Activated naive CD4-positive, alpha-beta T cell (primary cell): Measurements from ENCODE around the gene SIX1.

Experiments used
- DNase-seq, 4 experiments: peaks; one replicate each; lab custom pipeline; 2025; lab: John Stamatoyannopoulos, UW

Gene SIX1

DNA sequence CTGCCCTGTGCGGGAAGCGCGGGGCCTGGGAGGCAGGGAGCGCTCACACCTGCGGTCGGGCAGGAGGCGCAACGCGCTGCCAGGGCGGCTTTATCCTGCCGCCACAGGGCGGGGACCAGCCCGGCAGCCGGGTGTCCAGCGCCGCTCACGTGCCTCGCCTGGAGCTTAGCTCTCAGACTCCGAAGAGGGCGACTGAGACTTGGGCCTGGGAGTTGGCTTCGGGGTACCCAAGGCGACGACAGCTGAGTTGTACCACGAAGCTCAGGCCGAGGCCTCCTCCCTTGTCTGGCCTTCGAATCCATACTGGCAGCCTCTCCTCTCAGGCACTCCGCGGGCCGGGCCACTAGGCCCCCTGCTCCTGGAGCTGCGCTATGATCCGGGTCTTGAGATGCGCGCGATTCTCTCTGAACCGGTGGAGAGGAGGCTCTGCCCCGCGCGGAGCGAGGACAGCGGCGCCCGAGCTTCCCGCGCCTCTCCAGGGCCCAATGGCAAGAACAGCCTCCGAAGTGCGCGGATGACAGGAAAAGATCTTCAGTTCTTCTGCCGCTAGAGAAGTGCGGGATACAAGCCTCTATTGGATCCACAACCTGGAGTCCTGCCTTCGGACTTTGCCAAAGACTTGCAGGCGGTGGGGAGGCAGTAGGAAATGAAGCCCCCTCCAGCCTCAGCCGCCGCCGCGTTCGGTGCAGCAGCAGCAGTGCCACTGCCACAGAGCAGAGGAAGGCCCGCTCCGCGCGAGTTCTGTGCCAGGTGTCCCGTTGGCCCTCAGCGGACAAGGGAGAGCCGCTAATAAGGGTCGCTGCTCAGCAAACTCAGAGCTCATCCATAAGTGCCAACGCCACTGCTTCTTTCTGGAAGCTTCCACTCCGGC, 6.8 kb downstream of the SIX1 start:
- no peak for DNase-seq

DNA sequence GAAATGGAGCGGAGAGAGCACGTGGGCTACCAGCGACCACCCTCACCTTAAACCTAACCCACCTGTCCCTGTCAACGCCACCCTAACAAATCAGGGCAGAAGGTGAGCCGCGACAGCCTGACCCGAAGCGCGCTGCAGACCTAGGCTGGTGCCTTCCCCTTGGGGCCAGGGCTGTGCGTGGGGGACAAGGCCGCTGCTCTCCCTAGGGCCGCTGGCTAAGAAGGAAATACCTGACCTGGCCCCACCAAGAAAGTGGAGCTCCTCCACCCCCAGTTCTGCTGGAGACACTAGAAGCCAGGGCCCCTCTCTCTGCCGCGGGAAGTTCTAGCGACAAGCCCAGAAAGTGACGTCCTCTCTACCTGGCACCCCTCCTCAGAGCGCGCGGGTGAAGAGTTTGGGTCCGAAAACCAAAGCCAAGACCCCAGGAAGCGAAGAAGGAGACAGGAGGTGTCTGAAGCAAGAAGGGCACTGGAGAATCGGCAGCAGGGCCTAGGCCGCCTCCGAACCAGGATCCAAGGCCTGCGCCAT, 7.5 kb downstream of the SIX1 start:
- no peak for DNase-seq

DNA sequence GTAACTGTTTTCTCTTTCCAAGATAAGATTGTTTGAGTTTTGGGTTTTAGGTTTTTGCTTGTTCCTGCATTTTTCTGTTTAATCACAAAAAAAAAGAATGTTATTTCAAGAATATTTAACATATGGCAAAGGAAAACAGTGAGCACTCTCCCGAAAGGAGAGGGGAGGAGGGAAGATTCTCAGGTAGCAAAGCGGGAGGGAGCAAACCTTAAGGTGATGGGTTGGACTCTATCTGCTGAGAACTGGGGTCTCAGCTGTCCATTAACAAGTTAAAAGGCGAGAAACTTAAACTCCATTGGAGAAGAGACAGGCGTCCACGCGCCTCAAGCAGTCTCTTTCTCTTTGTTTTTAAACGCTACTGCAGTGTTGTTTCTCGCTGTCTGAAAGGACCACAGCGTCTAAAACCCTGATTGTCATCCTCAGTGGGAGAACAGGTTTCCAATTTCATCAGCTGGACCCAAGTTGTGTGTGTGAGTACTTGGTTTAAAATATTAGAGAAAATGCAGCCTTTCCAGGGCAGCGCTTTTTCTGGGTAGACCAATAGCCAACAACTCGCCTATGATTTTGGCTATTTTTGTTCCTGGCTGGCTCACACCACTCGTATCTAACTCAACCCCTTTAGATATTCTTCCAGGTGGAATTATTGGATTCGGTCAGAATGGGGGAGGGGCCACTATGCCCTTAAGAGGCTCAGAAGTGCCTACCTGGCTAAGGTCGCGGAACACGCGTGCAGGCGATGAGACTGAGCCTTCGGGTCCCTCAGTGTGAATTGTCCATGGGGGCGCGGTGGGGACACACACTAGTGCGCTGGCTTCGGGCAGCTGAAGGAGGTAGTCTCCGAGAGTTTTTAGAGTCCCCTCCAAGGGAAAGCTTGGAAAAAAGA, 8.2 kb downstream of the SIX1 start:
- no peak for DNase-seq

DNA sequence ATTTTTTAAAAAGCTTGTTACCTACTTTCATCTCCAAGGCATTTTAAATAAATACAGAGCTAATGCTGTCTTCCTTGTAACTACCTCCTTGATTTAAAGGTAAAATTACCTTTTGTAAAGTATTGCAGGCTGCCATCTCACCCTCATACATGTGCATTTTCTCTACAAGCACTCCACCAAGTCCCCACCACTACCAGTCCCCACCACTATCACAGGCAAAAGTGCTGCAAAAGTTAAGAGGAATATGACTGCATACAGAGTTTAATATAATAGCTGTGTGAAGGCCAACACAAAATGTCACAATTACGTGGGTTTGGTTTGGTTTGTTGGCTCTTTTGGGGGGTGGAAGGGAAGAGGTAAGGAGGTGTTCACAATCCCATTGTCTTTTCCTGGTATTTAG, 9.6 kb downstream of the SIX1 start:
- no peak for DNase-seq

DNA sequence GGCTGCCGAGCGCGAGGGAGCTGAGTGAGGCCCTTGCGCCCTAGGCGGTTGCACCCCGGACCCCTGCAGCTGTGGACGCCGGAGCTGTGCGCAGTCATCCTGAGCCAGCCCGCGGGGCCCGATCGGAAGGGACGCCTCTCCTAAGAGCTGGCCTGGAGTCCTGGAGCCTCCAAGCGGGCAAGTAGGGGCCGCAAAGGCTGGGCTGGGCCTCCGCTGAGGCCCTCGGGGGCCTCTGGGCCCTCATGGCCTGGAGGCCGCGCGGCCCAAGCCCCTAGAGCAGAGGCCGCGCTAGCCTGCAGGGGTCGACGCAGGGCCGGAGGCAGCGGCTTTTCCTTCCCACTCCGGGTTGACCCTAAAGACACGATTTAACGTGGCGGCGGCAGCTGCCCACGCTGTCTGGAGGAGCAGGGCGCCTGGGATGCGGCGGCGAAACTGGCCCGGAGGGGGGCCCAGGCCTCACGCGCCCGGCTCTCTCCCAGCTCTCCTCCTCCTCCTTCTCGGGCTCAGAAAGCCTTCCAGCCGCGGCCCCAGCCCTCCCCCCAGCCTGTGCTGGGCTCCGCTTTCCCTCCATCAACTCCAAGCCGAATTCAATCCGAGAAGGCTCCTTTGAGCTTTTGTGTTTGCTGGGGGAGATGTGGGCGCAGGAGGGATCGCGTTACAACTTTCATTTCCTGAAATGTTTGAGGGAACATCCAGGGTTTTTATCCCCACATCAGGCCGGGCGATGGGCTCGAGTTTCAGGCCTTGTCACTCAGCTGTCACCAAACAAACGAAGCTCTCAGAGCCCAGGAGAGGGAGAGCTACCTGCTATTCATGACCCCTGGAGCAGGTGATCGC, 11.6 kb downstream of the SIX1 start:
- DNase-seq = no peak

DNA sequence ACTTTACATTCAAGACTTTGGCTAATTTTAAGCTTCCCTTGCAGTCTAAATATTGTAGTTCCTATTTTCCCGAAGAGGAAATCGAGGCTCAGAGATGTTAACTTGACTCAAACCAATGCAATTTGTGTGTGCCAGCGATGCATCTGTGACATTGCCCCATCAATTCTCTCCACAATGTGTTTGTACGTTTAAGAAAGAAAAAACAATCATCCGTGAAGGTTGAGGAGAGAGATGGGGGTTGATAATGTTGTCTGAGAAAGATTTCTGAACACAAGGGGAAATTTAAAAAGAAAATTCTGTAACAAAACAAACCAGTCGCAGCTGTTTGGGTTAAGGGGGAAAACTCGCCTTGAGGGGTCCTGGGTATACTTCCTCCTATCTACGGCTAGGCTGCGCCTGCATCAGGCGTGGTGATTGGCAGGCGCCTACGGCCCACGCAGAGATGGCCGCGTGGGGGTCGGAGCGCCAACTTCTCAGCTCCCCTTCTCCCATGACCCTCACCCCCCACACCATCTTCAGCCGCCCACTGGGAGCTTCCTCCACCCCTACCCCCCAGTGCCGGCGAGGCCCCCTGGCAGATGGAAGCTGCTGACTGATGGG, 12.3 kb downstream of the SIX1 start:
- no peak for DNase-seq

DNA sequence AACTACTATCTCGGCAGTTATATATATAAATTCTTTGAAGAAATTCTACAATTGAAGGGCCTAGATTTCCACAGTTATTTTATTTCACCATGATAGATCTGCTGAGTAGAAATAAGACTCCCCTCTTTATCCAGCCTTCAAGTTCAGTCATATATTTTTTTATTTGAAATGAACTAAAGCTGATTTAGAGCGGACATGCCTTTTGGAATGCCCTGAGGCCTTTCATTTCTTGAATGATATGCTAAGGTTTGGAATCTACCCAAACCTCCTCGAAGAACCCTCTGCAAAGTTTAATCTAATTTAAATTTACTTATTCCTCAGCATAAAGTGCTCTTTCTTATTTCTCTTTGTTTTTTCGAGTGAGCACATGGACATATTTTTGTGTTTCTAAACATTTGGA, 15.1 kb downstream of the SIX1 start:
- no peak for DNase-seq

DNA sequence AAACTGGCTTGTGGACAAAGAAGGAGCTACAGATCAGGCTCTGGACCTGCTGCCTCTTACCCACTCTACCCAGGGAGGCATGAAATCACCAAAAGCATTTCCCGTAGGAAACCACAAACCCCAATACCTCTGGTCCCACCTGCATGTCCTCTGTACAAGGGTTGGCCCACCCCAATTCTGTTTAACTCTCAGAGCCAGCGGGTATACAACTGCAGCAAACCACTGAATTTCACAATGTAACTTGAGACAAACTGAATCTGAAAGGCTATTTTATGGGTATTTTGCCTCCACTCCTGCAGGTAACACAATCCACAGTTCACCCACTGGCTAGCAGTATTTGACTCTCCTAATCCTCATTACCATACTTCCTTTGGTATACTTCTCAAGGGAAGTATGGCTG, 16.5 kb downstream of the SIX1 start:
- DNase-seq = no peak

DNA sequence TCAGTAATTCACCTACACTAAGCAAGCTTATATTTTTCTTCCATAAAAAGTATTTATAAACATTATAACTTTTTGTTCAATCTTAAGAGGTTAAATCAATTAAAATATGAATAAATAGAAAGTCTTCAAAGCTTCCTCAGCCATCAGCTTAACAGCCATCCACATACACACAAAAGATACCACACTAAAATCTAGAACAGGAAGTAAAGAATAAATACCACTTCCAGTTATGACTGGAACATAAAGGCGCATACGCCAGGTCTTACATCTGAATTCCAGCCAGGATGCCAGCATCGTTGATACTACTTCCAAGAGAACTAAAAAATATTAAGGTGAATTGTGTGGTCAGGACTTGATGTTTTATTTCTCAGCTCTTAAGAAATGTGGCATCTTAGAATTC, 17.0 kb downstream of the SIX1 start:
- no peak for DNase-seq

DNA sequence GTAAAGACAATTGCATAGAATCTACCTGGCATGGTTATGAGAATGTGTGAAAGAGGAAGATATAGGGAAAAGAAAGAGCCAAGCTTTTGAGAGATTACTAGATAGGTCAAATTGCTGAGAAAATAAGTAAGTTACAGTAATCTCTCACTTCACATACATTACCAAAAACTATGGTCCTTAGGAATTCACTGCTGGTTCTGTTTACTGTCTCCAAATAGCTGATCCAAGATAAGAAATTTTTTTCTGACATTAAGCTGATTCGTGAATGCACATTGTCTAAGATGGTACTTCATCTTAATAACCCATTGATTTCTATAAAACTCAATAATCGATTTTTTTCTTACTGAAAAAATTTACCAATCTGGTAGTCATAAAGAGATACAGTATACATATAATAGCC, 17.4 kb downstream of the SIX1 start:
- no peak for DNase-seq

DNA sequence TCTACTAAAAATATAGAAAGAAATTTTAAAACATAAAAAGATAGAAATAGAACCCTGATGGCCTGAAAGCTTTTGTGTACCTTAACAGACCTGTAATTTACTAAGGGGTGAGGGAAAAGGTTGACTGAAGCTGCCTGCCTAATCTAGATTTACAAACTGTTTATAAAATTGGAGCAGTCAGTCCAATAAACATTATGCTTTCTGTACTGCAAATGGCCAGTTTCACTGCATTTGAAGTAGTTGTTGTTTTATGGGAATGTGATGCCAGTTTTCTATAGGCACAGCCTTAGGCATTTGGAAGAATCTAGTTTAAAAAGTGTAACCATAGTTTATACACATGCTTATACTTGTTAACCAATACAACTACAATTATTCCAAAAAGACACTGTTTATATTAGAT, 19.1 kb downstream of the SIX1 start:
- DNase-seq = no peak

DNA sequence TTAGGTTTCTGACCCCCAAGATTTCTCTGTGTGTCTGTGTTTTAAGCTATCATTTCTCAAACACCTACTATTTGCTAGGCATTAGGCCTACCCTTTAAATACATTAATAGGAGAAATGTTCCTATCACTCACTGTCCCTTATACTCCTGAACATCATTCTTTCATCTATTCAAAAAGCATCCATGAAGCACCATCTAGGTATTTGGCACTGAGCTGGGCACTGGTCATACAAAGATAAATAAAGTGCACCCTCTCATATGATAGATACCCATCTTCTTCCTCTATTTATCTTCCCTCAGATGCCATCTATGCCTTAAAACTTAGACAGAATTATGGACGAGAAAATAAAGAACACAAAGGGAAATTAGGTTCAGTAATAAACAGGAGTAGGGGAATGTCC, 20.4 kb downstream of the SIX1 start:
- DNase-seq = no peak

DNA sequence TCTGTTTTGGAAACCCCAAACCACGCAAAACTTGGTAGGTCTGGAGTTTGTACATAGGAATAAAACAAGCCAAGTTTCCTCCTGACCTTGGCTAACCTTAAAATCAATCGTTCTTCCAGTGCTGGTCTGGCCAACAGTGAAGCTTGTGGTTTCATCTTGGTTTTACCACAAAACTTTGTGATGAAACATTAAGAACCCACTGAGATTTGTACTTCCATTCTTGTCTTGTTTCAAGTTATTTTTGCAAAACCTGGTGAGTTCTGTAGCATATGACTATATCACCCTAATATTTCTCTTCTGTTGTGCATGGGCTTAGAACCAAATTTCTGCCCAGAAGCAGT, 26.4 kb downstream of the SIX1 start:
- no peak for DNase-seq

DNA sequence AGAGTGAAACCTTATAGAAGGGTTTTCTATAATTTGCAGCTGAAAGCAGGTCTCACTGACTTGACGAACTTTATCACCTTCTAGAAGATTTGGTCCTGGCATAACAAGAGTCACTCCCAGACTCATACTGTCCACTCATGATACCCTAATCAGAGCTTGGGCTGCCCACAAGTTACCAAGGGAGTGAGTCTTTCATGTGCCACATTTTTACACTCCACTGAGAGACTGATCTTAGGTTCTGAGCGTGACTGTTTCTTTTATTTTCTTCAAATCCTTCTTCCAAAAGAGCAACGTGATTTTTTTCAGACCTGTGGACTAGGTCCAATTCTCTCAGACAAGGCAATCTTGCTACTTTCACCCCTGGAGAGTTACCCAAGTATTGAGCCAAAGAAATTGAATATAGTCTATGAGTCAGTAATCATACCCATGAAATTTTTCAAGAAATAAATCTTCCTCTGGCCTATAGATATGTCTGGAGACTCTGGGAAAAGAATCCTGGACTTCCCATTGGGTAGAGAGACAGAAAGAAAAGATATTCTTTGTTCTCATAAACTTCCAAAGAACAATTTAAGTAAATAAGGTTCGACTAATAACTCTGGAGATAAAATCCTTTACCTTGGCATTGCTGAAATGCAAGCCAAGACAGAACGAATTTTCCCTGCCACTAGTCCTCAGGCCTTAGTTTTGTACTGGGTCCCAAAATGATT, 26.9 kb downstream of the SIX1 start:
- DNase-seq = no peak

DNA sequence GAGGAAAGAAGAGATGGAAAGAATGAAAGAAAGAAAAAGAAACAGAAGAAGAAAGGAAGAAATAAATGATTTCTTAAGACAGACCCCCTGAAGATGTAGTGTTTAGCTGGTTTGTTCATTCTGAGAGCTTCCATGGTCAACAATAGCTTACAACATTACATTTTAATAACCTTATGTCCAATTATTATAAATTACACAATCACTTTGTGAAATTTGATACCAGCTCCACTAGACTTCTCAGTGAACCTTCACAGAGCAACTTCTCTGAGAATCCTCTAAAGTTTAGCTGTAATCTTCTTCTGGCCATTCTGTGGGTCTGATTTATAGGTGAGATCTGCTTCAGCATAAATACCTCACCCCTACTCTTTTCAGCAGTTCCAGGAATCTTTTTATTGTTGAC, 27.9 kb downstream of the SIX1 start:
- no peak for DNase-seq

DNA sequence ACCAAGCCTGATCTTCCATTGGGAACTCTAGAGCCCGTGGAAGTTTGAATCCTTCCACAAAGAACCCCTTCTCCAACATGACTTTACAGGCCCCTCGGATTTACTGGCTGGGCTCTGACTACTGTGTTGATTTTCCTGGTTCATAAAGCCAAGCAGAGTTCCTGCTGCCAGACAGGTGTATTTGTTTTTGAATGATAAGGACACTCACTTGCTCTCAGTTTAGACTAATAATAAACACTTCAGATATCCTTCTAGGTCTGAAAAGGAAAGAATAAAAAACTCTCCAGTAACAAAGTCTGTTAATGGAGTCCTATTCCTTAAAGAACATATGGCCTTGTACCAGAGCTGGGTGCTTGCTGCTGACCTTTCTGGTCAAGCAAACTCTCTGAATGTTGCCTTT, 31.0 kb downstream of the SIX1 start:
- no peak for DNase-seq

DNA sequence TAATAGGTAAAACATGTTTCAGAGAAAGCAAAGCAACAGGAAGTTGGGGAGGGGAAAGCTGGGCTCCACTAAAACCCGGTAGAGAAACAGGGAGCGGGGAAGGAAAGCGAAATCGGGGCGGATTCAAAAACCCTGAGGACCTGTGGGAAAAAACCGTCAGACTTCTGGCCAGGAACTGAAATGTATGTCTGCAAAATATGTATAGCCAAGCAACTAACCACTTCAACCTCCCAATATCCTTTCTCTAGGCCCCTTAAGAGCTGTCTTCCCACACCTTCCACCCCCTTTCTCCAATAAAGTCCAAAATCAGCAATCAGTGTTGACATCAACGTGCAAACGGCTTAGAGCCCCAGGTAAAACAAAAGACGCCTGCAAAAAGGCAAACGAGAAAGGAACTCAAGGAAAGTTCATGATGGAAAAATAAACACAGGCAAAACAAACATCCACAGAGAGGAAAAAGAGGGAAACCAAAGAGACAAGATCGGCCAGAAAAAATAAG, 32.8 kb downstream of the SIX1 start:
- no peak for DNase-seq

DNA sequence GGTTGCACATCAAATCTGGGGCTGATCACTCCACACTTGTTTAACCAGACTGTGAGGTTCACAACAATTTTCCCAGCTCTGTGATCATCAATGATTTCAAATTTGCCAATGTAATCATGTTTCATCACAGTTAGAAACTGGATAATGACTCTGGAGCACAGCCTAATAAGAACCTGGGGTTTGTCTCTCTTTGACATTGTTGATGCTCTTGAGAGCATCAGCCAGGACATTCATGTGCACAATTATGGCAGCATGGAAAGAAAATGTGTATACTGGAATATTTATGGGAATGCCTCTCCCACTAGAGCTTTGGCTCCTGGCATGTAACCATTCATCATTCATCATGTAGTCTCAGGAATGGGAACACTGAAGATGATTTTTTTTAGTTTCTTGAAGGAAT, 47.0 kb downstream of the SIX1 start:
- no peak for DNase-seq

DNA sequence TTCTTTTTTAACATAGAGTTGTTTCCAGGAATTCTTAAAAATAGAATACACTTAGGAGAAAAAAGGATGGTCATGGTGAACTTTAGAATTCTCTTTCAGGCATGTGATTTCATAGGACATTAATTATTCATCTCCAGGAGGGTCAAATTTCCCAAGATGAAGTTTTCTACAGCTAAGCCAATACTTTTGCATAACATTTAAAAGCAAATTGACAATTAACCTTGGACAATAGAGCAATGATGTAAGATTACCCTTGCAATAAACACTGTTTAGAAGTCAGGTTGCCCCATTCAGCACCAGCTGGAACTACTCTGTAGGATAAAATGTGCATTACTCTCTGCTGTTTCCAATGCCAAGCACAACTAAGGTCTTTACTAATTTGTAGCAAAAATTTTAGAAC, 49.5 kb downstream of the SIX1 start:
- no peak for DNase-seq

DNA sequence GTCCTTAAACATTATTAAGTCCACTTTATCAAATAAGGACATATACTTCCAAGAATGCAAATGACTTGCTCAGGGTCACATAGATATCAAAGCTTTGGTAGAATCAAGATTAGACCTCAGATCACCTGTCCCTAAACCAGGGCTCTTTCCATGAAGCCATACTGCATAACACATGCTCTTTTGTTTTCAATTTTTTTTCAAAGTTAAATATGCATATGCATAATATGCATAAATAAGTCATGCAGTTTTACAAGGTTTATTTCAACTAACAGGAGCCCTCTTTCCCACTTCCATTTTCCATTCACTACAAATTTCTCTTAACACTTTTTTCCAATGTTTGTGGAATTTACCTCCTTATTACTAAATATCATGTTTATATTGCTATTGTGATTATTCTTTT, 53.1 kb downstream of the SIX1 start:
- DNase-seq = no peak

DNA sequence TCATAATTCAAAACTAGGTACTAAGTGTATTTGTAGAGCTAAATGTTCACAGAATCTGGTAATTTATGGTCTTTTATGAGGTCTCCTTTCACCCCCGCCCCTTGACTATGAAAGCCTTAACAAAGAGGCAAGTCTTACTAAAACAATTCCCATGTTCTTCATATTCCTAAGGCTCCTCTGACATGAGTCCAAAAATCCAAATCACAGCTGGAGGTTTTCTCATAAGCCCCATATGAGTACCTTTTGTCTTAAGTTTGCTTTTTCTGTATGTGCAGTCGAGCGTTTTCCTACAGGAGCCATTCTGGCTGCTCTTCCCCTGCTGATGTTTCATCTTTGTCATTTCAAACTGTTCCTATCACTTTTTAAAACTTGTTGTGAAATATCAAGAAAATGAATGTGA, 55.2 kb downstream of the SIX1 start:
- DNase-seq = no peak
